Activated CD8-positive, alpha-beta memory T cell treated with anti-CD3 and anti-CD28 coated beads for 24 hours (primary cell): Measurements from ENCODE around the gene EIF4H.
"Not testable (repeated sequence)": the region's sequence is repeated elsewhere in the genome, so short reads cannot be mapped to it uniquely, and the experiment has no call there.

Source experiments
- DNase-seq: peaks from one replicate; pipeline ENCODE4 v3.0.0-alpha.2; 2020

EIF4H gene

DNA sequence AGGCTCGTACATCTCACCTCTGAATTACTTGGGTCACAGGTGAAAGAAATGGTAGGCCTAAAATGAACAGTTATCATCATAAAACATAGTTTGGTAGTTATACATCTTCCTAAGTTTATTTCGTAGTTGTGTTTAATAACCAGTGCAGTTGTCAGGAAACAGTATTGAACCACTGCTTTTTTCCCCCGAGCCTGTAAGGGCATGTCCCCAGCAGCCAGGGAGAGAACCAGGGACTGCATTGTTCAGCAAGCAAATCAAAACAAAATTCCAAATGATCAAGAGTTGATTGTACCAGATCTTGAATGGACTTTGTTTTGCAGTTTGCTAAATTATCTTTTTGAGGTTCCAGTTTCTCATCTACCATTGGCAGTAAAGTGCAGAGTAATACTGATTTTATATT is 2.4 kb downstream of the EIF4H start:
- no peak for DNase-seq

DNA sequence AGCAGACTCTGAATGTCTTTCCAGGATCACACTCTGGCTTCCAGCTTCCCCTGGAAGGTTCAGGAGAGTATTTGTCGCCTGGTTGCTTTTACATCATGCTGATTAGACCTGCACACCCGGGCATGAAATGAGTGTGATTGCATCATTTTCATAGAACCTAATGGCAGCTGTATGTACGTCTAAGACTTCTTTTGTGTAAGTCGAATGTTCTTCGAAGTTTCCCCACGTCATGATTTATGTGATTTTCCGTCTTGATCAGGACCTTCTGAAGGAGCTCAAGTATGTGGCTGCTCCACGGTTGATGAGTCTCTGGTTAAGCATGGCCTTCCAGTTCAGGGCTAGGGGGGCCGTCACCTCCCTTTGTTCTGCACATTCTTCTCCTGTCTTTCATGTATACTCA is 4.5 kb downstream of the EIF4H start:
- no peak for DNase-seq

DNA sequence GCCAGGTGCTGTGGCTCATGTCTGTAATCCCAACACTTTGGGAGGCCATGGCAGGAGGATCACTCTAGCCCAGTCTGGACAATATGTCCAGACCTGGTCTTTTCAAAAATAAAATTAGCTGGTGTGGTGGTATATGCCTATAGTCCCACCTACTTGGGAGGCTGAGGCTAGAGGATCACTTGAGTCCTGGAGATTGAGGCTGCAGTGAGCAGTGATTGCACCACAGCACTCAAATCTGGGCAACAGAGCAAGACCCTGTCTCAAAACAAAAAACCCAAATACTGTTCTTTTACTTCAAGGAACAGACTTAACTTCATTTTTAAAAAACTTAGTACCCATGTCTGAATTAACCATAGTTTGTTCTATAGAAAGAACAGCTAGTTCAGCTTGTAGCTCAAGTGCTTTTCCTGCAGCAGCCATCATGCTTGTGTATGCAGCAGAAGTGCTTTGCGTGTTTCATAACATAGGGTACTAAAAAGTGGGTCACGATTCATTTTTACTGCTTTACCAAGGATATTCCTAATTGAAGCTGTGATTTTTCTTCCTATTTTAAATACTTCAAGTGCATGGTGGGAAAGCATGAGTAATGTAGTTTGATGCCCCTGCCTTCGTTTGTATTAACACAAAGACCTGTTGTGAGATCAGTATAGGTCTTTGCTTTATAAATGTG is 5.9 kb downstream of the EIF4H start:
- no peak for DNase-seq

DNA sequence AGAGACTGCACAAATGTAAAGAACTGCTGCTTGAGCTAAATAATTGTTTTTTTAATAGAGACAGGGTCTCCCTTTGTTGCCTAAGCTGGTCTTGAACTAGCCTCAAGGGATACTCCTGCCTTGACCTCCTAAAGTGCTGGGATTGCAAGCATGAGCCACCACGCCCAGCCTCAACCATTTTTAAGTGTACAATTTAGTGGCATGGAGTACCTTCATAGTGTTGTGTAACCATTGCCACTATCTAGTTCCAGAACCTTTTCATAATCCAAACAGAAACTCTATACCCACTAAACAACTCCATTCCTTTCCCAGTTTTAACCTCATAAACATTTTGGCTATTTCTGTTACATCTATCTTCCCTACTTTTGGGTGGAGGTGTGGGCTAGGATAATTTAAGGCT is 6.7 kb downstream of the EIF4H start:
- DNase-seq: no peak

DNA sequence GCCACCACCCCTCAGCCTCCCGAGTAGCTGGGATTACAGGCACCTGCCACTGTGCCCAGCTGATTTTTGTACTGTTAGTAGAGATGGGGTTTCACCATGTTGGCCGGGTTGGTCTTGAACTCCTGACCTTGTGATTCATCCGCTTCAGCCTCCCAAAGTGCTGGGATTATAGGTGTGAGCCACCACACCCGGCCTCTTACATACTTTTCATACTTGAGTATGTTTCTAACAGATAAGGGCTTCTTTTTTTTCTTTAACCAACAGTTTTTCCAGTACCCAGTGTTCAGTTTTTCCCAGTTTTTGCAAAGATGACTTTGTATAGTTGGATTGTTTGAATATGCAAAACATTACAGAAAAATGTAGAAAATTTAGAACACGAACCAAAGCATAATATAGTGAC is 7.7 kb downstream of the EIF4H start:
- no peak for DNase-seq

DNA sequence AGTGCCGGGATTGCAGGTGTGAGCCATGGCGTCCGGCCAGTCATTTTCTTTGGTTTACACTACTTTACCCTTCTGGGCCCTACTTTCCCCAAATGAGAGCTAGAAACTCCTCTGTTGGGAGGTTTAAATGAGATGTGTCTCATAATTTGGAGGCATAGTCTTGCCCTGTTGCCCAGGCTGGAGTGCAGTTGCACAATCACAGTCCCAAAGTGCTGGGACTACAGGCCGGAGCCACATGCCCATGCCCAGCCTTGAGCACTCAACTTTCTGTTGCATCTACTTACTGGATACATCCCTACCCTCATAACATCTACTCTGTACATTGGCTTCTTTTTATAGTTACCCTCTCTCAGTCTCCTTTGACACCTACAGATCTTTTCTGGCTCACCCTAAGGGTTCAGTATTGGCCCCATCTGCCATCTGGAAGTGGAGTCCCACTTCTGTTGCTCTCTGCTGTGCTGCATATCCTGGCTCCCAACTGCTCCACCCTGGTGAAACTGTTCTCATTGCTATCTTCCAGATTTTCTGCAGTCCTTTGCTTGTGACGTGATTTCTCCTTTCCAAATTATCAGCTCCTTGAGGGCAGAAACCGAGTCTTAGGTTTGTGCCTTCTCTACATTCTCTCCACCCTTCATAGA is 8.4 kb downstream of the EIF4H start:
- DNase-seq: no peak

DNA sequence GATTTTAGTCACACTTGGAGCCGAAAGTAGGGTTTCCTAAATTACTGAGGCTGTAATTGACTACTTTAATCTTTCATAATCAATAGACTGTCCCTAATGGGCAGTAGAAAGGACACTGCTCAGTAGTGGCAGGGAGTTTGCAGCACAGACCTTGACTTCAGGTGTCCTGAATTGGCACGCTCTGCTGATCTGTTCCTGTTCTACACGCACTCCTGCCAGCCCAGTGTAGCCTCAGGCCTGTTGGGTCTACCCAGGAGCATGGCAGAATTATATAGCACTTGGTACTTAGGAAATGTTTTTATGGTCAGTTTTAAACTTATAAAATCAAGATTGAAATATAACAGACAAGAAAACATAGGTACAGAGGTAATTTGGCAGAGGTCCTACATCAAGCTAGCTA is 9.0 kb downstream of the EIF4H start:
- DNase-seq: no peak

DNA sequence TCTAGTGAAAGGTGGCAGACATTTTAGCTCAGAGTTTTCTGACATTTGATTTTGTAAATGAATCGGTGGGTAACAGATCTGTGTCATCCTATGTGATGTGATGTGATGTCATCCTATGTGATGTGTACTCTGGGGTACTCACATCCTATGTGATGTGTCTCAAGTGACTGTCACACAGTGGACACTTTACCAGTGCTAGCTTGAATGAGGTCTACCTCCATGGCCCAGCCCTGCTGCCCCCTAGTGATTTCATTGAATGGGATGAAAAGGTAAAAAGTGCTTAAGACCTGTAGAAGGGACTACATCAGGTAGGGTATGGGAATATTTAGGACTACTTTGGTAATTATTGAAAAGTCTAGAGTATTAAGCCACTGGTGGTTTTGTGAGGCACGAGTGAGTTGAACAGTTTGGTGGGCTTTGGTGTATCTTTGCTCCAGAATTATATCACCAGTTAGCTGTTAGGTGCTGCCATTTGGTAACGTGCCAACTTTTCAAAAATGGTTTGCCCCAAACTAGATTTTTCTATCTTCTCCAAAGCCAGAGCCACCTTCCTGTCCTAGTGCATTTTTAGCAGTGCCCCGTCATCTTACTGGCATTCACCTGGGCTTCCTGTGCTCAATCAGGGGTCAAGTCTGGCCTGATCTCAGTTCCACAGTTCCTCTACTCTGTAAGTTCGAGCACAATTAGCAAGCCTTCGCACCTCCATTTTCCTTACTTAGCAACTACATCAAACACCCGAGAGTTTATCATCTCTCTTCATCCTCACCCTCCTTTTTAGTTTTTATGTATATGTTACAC is 9.7 kb downstream of the EIF4H start:
- DNase-seq: no peak

DNA sequence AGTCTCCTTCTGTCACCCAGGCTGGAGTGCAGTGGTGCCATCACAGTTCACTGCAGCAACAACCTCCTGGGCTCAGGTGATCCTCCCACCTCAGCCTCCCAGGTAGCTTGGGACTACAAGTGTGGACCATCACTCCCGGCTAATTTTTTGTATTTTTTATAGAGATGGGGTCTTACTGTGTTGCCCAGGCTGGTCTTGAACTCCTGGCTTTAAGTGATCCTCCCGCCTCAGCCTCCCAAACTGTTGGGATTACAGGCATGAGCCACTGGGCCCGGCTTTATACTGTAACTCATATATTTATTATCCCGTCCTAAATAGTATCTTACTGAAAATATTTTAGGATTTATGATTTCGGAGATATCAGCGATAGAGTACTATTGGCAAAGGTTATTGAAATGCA is 10.9 kb downstream of the EIF4H start:
- no peak for DNase-seq

DNA sequence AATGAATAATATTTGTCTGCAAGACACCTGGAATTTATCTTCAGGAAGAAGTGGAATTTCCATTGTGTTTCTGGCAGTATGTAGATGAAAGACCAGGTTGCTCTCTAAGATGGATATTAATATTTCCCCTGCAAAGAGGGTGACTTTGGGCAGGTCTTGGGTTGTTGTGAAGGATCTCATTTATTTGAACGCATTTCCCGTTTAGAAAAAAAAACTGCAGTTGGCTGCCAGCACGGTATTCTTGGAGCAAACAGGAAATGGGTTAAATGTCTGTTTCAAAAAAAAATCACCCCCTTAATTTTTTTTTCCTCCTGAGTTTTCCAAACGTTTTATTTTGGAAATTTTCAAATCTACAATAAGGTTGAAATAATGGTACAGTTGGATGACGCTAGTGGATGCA is 11.5 kb downstream of the EIF4H start:
- DNase-seq: no peak

DNA sequence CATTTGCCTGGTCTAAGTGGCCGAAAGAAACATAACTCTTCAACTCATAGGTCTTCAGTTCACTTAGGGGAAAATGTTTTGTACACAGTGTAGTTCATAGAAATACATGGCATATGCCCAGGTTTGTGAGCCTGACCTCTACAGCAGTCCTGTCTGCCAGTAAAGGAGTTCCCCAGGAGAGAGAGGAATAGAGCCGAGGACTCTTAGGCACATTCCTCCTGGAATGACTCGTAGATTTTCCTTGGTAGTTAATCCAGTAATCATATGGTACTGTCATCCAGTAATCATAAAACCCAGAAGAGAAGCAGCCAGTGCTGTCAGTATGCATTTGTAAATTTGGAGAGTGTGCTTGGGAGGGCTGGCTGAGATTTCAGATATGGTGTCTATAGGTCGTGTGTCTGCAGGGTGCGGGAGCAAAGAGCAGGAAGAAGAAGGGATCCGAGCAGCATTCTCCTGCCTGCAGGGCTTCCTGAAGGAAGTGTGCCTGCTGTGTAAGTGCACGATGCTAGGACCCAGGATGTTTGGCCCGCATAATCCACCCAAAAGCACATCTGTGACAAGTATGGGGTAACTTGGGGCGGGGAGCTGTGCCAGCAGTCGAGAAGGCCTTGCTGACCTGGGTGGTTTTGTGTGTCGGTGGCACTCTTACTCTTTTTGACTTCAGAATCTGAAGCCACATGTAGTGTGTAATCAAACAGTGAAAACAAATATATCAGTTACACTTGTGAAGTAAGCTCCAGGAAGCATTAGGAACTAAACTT is 13.9 kb downstream of the EIF4H start:
- no peak for DNase-seq

DNA sequence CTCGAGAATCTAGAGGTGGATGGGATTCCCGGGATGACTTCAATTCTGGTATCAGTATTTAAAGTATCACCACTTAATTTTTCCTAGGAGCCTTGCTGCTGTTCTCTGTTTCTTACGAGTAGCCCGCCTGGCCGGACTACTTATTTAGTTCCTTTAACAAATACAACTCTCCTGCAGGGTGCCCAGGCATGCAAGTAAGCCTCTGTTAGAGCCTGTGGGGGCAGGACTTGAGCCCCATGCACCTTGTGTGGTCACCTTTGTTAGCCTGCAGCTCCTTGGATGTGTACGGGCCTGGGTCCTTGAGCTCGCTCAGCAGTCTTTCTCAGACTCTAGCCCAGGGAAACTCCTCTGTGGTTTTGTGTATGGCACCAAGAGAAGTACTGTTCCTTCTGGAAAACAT is 16.1 kb downstream of the EIF4H start:
- no peak for DNase-seq

DNA sequence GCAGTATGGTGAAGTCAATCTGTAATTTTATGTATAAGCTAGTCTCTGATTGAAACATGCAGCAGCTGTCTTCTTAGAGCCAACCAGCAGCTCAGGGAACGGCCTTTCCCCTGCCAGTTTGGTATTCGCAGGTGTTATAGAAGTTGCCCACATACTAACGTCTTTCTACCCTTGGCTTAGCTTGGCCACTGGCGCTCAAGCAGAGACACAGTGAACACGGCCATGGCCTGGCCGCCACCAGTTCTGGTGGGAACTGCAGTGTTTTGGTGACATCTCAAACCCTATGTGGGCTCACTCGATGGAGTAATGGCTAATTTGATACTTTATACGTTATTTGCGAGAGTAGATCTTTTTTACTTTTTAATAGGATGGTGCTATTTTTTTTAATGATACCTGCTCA is 17.1 kb downstream of the EIF4H start:
- DNase-seq: no peak

DNA sequence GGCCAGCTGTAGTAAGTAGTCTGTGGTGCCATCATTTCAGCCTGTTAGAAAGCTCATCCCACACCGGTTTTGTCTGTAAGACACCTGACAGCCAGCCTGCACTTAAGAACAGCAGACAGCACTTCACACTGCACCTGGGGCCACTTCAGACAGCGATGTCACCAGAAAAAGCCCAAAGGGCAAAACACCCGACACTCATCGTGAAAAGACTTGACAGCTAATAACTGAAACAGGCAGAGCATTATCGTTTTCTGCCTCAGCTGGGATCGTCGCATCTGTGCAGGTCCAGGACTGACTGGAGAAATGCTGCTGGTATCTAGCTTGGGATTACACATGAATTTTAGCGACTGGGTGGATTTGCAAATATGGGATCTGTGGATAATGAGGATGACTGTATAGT is 18.9 kb downstream of the EIF4H start:
- no peak for DNase-seq

DNA sequence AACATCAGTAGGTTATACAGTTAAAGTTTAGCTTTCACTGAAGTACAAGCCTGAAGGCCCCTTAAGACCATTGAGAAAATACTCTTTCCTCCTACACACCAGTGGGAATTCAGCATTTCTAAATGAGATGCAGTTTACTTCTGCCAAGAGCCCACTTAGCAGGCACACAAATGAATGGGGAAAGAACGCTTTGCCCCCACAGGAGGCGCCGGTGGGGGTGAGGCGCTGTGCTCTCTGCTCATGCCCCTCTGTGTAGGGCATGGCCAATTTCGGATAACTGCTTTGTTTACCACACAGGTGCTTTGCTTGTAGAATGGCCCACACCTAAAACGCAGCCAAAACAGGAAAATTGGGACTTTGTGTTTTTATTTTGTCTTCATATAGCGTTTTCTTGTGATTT is 19.8 kb downstream of the EIF4H start:
- DNase-seq: no peak

DNA sequence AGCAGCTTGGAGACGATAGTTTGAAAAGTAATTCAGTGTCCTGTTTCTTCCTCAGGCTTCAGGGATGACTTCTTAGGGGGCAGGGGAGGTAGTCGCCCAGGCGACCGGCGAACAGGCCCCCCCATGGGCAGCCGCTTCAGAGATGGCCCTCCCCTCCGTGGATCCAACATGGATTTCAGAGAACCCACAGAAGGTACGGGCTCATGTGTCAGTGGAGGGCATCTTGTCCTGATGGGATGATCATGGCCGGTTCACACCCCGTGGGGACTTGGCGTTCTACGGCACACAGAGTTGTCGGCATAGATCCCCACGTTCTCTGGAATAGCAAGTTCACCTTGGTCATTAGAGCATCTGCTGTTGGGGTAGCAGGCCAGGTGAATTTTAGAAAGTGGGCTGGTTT is 20.5 kb downstream of the EIF4H start:
- no peak for DNase-seq

DNA sequence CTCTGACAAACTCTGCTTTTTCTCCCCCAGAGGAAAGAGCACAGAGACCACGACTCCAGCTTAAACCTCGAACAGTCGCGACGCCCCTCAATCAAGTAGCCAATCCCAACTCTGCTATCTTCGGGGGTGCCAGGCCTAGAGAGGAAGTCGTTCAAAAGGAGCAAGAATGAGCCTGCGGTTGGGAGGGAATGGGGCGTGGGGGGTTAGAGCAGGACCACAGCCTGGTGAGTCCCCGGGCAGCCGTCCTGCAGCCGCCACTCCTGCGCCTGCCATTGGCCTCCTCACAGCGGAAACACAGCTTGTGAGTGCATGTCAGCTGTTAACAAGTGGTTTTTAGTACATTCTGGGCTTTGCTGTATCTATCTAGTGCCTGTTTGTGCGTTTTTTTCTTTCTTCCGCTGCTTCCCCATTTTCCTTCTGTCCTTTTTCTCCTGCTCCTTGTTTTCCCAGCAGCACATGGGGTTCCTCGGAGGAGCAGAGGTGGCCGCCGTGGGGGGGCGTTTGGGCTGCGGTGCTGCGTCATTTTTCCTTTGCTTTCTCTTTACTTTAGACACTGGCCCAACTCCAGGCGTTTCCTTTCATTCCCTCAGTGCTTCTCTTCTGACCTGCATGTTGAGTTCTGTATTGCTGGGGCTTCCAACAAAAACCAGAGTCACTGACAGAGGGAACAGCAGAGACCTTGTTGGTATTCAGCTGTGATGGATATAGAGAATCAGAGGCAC is 21.1 kb downstream of the EIF4H start:
- not testable (repeated sequence) for DNase-seq

DNA sequence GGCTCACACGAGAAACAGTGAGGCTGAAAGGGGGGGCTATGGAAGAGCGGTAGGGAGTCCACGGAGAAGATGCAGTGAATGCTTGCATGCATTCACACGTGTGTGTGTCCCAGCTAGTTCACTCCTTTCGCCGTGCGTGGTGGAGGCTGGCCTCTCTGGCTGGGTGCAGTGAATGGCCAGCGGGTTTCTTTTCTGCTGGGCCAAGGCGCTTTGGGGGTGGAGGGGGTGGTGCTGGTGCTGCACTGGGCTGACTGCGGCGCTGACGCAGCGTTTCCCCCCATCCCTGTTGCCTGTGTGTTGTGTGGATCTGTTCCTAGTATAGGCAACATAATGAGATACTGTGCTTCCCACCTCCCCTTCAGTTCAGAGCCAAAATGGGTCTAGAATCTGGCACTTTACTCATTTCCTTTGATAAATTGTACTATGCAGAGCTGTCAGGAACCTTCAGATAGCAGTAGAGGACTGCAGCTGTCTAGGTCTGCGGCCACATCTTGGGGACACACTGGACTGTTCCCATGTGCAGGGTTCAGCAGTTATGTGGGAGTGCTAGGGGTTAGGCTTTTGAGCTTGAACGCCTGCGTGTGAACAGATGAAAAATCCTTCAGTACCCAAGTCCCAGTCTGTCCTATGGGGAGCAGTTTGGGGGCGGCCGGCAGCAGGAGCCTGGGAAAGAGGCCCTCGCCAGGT is 22.0 kb downstream of the EIF4H start:
- DNase-seq: not testable (repeated sequence)

DNA sequence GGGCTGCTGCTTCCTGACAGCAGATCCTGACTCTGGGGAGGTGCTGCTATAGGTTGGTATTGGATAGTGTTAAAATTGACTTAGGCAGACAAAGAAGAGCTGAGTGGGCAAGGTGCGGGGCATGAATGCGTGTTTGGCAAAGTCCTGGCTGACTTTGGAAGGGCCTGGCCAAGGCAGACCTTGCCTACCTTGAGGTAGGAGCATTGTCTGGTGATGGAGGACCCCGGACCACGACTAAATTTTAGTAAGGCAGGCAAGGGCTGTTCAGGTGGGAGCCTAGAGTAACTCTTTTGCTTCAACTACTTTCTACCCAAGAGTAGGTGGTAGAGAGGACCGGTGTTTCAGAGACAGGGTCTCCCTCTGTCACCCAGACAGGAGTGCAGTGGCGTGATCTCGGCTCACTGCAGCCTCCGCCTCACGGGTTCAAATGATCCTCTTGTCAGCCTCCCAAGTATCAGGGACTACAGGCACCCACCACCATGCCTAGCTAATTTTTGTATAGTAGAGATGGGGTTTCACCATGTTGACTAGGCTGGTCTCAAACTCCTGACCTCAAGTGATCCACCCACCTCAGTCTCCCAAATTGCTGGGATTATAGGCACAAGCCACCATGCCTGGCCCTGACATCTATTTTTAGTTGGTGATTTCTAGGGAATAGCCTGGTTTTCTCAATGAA is 23.4 kb downstream of the EIF4H start:
- DNase-seq: no peak

DNA sequence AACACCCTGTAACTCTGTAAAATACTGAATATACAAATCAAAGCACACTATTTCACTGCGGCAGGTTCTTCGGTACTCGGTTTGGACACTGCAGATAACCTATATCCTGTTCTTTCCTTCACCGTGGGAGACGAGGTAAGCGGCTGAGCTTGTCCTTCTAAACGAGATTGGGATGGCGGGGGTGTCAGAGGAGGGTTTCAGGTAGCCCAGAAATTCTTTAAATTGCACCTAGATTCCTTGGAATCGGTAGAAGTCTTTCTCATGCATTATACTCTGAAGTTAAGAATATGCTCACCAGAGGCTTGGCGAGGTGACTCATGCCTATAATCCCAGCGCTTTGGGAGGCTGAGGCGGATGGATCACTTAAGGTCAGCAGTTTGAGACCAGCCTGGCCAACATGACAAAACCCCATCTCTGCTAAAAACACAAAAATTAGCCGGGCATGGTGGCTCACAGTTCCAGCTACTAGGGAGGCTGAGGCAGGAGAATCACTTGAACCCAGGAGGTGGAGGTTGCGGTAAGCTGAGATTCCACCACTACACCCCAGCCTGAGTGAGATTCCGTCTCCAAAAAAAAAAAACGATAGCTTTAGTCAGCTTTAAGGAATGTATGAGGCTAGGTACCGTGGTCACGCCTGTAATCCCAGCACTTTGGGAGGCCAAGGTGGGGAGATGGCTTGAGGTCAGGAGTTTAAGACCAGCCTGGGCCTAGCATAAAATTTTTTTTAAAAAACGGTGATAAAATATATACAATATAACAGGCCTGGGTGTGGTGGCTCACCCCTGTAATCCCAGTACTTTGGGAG is 25.6 kb downstream of the EIF4H start:
- DNase-seq: no peak
